ENCODE measurements around the gene HMGXB3.

Gene HMGXB3

DNA sequence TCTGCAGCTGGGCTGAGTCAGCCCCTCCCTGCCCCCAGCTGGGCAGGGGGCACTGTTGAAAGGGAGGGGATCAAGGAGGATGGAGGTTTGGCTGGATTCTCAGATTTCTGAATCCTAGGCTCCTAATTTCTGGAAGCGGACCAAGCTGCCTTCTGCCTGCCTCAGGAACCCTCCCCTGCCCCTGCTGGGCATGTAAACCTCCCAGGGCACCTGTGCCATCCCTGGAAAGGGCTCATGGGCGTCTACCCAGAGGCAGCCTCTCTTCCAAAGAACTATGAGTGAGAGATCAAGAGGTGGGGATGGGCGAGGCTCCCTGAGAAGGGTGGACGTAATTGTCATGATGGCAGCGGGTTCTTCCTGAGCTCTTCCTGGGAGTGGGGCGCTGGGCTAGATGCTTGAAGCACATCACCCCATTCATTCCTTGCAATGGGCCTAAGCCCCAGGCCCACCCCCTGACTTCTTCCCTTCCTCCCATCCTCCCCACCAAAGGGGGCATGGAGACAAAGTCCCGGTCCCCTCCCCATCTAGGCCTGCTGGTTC is 64.2 kb downstream of the HMGXB3 start:
- no peak for DNase-seq (ENCODE audit: low read depth)
- no peak overlapping the region for H3K4me3 ChIP-seq (ENCODE audit: low read depth, low read length)

GRCh38 chr5:150065346-150065745 is 64.8 kb downstream of the HMGXB3 start:
- no peak overlapping the region for H3K4me3 ChIP-seq (ENCODE audit: low read depth, low read length)
- DNase-seq (ENCODE audit: low read depth), result no peak

DNA sequence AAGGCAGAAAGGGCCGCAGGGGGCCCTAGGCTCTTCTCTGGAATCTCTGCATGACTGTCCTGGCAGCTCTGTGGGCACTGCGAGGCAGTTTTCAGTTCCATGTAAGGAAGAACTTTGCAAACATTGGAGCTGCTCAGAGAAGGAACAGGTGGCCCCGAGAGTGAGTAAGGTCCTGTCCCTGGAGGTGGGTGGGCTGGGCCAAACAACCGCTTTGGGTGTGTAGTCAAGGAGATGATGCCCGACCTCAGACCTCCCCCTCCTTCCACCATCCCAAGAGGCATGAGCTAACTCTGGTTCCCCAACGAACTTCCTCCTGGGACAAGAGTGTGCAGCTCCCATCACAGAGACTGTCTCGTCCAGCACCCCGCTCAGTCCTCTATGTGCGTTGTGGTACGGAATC is 65.3 kb downstream of the HMGXB3 start:
- no peak overlapping the region for H3K4me3 ChIP-seq (ENCODE audit: low read depth, low read length)
- no peak for DNase-seq (ENCODE audit: low read depth)

GRCh38 chr5:150066436-150066835 is 65.9 kb downstream of the HMGXB3 start:
- H3K4me3 ChIP-seq (ENCODE audit: low read depth, low read length), result no peak overlapping the region
- no peak for DNase-seq (ENCODE audit: low read depth)

DNA sequence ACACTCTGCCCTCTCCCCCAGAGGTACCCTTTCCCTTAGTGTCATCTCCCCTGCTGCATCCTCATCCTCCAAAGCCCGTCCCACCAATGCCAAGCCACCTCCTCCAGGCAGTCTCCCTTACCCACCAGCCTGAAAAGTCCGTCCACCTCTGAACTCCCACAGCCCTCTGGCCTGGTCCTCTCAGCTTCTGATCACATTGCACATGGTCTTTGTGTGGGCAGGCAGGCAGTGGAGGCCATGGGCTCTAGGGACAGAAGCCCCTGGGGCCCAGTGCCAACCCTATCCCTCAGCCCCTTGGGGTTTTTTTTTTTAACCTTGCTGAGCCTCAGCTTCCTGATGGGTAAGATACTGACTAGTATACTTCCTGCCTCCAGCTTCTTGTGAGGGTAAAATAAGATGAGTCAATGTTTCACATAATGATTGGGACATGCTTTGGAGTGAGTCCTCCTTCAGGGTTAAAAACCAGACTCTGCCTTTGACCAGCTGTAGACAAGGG is 66.4 kb downstream of the HMGXB3 start:
- H3K4me3 ChIP-seq (ENCODE audit: low read depth, low read length), result no peak overlapping the region
- DNase-seq (ENCODE audit: low read depth), result no peak

GRCh38 chr5:150067405-150067960 is 66.9 kb downstream of the HMGXB3 start:
- no peak for DNase-seq (ENCODE audit: low read depth)
- no peak overlapping the region for H3K4me3 ChIP-seq (ENCODE audit: low read depth, low read length)

GRCh38 chr5:150068071-150068470 is 67.5 kb downstream of the HMGXB3 start:
- DNase-seq (ENCODE audit: low read depth), result no peak
- H3K4me3 ChIP-seq (ENCODE audit: low read depth, low read length), result no peak overlapping the region

DNA sequence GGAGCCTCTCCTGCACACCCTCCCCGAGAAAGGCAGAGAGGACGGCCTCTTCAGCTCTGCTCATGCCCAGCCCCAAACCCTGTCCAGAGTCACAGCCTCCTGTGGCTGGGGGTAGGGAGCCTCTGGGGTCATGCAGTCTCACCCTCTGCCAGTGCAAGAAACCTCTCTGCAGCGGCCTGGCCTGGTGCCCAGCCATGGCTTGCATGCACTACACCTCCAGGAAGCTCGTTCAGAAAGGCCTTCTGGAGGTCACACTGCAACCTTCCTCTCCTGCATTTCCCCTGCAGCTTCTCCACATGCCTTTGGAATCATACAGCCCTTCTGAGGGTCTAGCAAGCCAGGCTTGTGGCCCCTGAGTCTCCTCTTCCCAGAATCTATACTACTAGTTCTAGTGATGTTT is 67.9 kb downstream of the HMGXB3 start:
- no peak overlapping the region for H3K4me3 ChIP-seq (ENCODE audit: low read depth, low read length)
- DNase-seq (ENCODE audit: low read depth), result no peak

DNA sequence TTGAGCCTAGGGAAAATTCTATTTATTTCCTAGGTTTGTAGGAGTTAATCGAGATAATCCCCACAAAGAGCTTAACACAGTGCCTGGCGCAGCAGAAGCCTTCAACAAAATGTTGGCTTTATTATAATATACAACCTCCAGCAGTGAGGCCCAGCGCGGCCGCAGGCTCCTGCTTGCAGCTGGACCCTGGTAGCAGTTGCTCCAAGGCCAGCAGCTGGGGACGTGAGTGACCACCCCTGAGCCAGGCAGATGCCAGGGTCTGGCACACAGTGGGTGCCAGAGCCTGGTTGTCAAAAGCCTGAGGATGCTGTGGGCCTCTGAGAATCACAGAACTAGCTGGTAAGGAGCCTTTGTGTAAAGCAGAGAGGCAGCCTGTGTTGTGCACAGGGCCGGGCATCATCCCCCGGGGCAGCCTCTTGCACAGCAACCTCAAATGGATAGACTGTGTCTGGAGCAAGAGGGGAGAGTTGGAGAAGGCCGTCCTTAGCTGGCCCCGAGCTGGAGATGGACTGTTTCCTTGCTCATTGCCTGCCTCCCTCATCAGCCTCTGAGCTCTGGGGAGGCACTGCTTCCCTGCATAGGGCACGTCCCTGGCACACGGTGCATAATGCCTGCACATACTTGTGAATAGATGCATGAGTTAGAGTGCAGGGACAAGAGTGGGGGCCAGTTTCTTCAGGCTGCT is 68.6 kb downstream of the HMGXB3 start:
- no peak overlapping the region for H3K4me3 ChIP-seq (ENCODE audit: low read depth, low read length)
- DNase-seq (ENCODE audit: low read depth), result no peak

DNA sequence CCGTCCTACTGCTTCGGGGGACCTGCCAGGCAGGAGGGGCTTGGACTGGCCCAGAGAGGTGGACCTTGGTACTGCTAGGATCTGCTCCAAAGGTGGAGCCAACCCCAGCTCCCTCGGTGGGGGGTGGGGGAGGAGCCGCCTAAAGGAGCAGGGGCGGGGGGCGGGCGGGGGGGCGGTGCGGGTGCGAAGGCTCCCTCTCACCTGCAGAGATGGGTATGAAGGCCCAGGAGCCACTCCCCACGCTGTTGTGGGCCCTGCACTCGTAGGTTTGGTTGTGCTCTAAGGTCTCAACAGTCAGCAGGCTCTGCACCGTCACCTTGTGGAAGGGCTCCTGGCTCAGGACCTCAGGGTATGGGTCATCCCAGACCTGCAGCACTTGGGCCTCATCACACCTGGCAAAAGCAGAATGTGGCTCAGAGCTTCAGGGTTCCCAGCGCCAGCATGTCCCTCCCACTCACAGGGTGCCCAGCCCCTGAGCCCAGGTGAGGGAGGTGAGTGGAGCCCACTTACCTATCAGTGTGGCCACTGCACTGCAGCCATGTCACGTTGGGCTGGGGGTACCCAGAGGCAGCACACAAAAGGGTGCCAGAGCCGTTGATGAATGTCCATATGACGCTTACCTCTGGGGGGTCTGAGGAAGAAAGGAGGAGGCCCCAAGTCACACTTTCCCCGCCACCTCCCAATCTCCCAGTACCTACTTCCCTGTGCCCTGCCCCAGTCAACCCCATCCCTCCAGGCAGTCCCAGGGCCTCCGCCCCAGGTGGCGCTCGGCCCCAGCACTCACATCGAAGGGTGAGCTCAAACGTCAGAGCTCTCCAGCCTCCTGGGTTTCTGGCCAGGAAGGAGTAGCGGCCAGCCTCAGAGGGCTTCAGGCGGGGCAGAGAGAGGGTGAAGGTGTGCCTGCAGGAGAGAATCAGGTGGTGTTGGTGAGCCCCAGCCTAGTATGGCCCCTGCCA is 69.4 kb downstream of the HMGXB3 start:
- DNase-seq (ENCODE audit: low read depth), result no peak
- no peak overlapping the region for H3K4me3 ChIP-seq (ENCODE audit: low read depth, low read length)

DNA sequence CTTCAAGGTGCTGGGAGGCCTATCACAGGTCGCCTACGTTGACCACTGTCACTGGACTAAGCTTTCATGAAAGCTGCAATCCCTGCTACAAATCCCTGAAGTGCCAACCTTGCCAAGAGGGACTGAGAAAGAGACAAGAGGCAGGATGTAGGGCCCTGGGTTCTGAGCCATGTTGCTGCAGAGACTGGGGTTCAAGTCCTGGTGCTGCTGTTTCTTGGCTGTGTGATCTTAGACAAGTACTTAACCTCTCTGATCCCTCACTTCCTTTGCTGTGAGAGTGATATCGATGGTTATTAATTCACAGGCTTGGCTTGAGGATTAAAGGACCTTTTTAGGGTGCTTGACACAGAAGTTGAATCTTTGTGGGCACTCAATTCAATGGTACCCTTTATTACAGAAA is 70.3 kb downstream of the HMGXB3 start:
- DNase-seq (ENCODE audit: low read depth), result no peak
- H3K4me3 ChIP-seq (ENCODE audit: low read depth, low read length), result no peak overlapping the region

GRCh38 chr5:150073086-150073625 is 72.6 kb downstream of the HMGXB3 start:
- DNase-seq (ENCODE audit: low read depth), result no peak
- no peak overlapping the region for H3K4me3 ChIP-seq (ENCODE audit: low read depth, low read length)

GRCh38 chr5:150073677-150074076 is 73.1 kb downstream of the HMGXB3 start:
- no peak overlapping the region for H3K4me3 ChIP-seq (ENCODE audit: low read depth, low read length)
- DNase-seq (ENCODE audit: low read depth), result no peak

GRCh38 chr5:150075233-150075632 is 74.7 kb downstream of the HMGXB3 start:
- no peak overlapping the region for H3K4me3 ChIP-seq (ENCODE audit: low read depth, low read length)
- DNase-seq (ENCODE audit: low read depth), result no peak

GRCh38 chr5:150075806-150076205 is 75.3 kb downstream of the HMGXB3 start:
- H3K4me3 ChIP-seq (ENCODE audit: low read depth, low read length), result no peak overlapping the region
- DNase-seq (ENCODE audit: low read depth), result no peak

DNA sequence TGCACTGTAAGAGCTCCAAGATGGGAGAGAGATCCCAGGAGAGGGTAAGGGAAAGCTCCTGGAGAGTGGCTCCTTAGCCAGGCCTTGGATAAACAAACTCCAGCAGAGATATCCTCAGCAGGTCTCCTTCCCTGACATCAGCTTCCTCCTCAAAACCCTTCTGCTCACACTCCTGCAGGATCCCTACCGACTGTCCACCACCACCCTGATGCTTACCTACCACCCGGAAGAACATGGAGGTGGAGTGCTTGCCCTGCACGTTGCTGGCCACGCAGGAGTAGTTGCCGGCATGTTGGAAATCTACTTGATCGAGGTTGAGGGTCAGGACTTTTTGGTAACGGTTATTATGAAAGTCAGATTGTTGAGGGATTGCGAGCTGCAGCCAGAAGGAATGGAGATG is 76.5 kb downstream of the HMGXB3 start:
- no peak overlapping the region for H3K4me3 ChIP-seq (ENCODE audit: low read depth, low read length)
- no peak for DNase-seq (ENCODE audit: low read depth)

DNA sequence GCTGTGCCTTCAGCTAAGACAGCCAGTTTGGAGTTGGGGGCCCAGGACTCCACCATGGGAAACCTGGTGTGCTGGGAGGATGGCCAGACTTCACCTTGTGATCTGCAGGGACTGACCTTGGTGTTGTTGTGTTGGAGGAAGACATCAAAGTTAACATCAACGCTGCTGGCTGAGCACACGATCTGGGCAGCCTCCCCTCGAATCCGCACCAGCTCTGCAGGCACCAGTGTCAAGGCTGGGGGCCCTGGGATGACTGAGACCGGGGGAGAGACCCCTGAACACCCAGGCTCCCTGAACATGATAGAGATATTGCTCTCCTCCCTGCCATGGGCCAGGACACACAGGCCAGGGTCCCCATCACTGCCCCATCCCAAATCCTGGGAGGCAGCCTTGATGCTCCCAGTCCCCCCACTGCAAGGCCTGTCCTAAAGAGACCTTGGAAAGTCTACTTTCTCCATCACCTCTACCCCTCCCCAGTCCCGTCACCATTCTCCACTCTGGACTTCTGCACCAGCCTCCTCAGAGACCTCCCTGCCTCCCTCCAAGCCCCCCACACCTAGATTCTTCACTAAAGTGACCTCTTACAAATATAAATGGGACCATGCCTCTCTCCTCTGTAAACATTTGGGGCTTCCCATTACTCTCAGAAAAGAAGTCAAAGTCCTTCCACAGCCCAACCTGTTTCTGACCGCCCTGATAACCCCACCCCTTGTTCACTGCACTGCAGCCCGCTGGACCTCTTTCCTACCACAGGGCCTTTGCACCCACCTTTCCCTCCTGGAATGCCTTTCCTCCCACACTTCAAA is 77.7 kb downstream of the HMGXB3 start:
- H3K4me3 ChIP-seq (ENCODE audit: low read depth, low read length), result no peak overlapping the region
- DNase-seq (ENCODE audit: low read depth), result no peak

- no peak for DNase-seq (ENCODE audit: low read depth)
- H3K4me3 ChIP-seq (ENCODE audit: low read depth, low read length), result no peak overlapping the region
Measured at GRCh38 chr5:150078802-150079689, 78.5 kb downstream of the HMGXB3 start.

Data from skeletal muscle cell (primary cell).